Left ventricle myocardium inferior (tissue), 1 donor: Measurements from ENCODE around the gene DDX3X. TPM values are rescaled to one million over a fixed set of nuclear protein-coding genes. Genes with fewer than 3 reads are reported as not detected.

ENCODE experiments used
- DNase-seq: peaks from one replicate; pipeline ENCODE4 v3.0.0-alpha.2; 2020
- H3K27ac ChIP-seq: fragments of 200-600 bp; replicated peaks from 2 replicates; pipeline ENCODE4 v1.8.0; 2021
- H3K27me3 ChIP-seq: fragments of 200-600 bp; 2 replicates; pipeline ENCODE4 v1.8.0; 2021; ENCODE audit warnings: low read depth
- H3K36me3 ChIP-seq: fragments of 200-600 bp; 2 replicates; pipeline ENCODE4 v1.8.0; 2021
- H3K4me1 ChIP-seq: fragments of 200-600 bp; 2 replicates; pipeline ENCODE4 v1.8.0; 2021
- H3K4me3 ChIP-seq: fragments of 200-600 bp; 2 replicates; pipeline ENCODE4 v1.8.0; 2021; ENCODE audit warnings: mild to moderate bottlenecking, moderate library complexity
- H3K9me3 ChIP-seq: fragments of 200-600 bp; replicated peaks from 2 replicates; pipeline ENCODE4 v1.8.0; 2021
- CTCF ChIP-seq: fragments of 200-600 bp; IDR thresholded peaks from 2 replicates; pipeline ENCODE4 v1.8.0; 2021; ENCODE audit warnings: antibody characterized with exemption, mild to moderate bottlenecking, borderline replicate concordance
- intact Hi-C: fragments of 100-400 bp; cut with micrococcal nuclease; formaldehyde crosslinking; loops from one replicate; pipeline ENCODE4 v1.11.0; 2022
- total RNA-seq: library from RNA; stranded (reverse); fragmentation: NEBNext Ultra II Directional; extraction: Animal tissue kit (Norgen Biotek cat#: 25700); gene quantifications from one replicate; pipeline ENCODE4 v1.2.1, GENCODE V29; 2021
- donor health status: DM: no; HTN: yes; CAD: no; lungs with severe emphysema.

Gene DDX3X
- total RNA-seq, 1 donor from 2014 or later = 138 TPM

DNA sequence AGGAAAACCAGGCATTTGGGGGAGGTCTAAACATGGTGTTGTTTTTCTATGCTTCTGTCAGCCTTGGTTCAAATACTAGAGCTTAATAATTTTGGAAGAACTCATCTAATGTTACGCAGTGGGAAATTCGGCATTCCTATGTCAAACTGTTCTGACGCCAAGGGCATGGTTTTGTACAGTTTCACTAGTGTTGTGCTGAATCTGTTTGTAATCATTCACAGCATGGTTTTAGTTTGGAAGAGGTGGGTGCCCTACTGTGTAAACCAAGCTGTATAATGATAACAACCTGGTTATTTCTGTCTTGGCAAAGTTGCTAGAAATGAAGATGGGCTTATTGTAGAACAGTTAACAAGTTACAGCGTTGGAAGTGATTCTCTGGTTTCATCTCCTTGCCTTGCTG is 5.2 kb downstream of the DDX3X start:
- DNase-seq = no peak
- H3K36me3 ChIP-seq = peaks cover 51% of the 10 kb centered on the region
- peak overlapping the region; percentile 91 for H3K4me3 ChIP-seq
- no peak overlapping the region for H3K27ac ChIP-seq
- intact Hi-C loops = no loop called here
- no peaks in the 10 kb centered on the region for H3K9me3 ChIP-seq
- H3K27me3 ChIP-seq = no peaks in the 10 kb centered on the region
- TF ChIP-seq CTCF = no peak
- H3K4me1 ChIP-seq = peaks cover 62% of the 10 kb centered on the region

- Histone ChIP-seq H3K4me3 (no peak overlapping the region), H3K9me3 (no peaks in the 10 kb centered on the region), H3K27ac (no peak overlapping the region), H3K4me1 (peaks cover 31% of the 10 kb centered on the region), H3K27me3 (no peaks in the 10 kb centered on the region), H3K36me3 (peaks cover 90% of the 10 kb centered on the region)
- TF ChIP-seq CTCF = no peak
- DNase-seq = no peak
- intact Hi-C loops = no loop called here
Observed at GRCh38 chrX:41344053-41344452, 10.1 kb downstream of the DDX3X start.

DNA sequence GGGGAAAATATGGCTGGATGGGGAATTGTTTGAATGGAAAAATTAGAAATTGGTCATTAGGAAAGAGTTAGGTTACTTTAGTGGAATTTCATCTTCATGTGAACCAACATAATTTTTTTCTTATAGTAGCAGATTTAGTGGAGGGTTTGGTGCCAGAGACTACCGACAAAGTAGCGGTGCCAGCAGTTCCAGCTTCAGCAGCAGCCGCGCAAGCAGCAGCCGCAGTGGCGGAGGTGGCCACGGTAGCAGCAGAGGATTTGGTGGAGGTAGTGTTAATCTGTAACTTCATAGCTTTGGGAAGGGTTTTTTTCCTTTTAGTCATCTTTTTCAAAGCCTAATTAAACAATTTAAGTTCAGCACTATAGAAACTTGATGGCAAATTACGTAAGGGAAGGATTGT is 13.2 kb downstream of the DDX3X start:
- peaks cover 75% of the 10 kb centered on the region for H3K36me3 ChIP-seq
- DNase-seq = no peak
- H3K4me3 ChIP-seq = no peak overlapping the region
- peaks cover 9% of the 10 kb centered on the region for H3K4me1 ChIP-seq
- TF ChIP-seq CTCF = no peak
- no peak overlapping the region for H3K27ac ChIP-seq
- no peaks in the 10 kb centered on the region for H3K9me3 ChIP-seq
- intact Hi-C loops = no loop called here
- H3K27me3 ChIP-seq = no peaks in the 10 kb centered on the region

- Histone ChIP-seq H3K36me3 (peaks cover 62% of the 10 kb centered on the region), H3K4me1 (peaks cover 17% of the 10 kb centered on the region), H3K4me3 (no peak overlapping the region), H3K9me3 (no peaks in the 10 kb centered on the region), H3K27me3 (no peaks in the 10 kb centered on the region), H3K27ac (no peak overlapping the region)
- DNase-seq = no peak
- intact Hi-C loops = no loop called here
- TF ChIP-seq CTCF = no peak
Observed at GRCh38 chrX:41348551-41348950, 14.6 kb downstream of the DDX3X start.

DNA sequence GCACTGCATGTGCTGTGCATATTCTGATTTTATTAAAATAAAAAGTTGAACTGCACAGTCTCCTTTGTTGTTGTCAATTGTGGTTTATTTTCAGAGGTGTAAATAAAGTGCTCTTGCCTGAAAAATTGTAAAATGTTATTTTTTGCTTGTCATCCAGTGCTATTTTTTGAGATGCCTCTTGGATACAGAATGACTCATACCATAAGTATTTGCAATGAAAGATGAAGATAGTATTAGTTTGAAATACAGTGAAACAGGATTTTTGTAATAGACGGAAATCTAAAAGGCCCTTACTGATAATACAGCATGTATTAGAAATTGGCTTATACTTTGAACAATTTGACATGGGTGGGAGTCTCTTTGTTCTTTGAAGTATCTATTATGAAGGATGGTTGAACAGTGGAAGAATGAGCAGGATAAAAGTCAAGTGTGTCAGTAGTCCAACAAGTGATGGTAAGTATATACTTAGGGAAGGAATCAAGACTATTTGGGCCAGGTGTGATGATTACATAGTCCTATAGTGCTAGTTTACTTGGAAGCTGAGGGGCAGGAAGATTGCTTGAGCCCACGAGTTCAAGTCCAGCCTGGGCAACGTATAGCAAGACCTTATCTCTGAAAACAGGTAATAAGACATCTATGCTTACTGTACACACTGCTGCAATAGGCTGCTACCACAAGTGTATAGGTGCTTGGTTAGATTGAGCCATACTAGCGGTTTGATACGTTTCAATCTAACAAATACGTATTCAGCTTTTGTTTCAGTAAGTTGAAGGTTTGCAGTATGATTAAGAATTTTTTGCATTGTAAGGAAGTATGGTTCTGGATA is 16.4 kb downstream of the DDX3X start:
- Histone ChIP-seq H3K36me3 (peaks cover 44% of the 10 kb centered on the region), H3K9me3 (no peaks in the 10 kb centered on the region), H3K27ac (peak overlapping the region; percentile 57), H3K4me1 (peaks cover 17% of the 10 kb centered on the region), H3K27me3 (no peaks in the 10 kb centered on the region), H3K4me3 (no peak overlapping the region)
- no peak for TF ChIP-seq CTCF
- DNase-seq = no peak
- intact Hi-C loops = no loop called here
